ENCODE measurements around the gene SETD5. TPM values are rescaled to one million over a fixed set of nuclear protein-coding genes. Genes with fewer than 3 reads are reported as not detected.

Gene SETD5
- 100 to 1,000 TPM in 3 of 4 donors, 10 to 100 TPM in 1; 96.9 to 130 (median 115) TPM for total RNA-seq

- 0% methylated on average over 12 to 33 of the region's 63 CpGs for WGBS, 2 donors
- Histone ChIP-seq H3K4me3 (peak within 1 kb of the TSS; percentile 91 to 97 (median 94)), H3K4me1 (peaks cover 4 to 67% (median 44%) of the 10 kb centered on the region in 4 donors), H3K27ac (peak within 1 kb of the TSS; percentile 97 to 100 (median 99)), H3K36me3 (peaks cover 0 to 6% (median 0%) of the 10 kb centered on the region in 3 donors), H3K27me3 (no peaks in the 10 kb centered on the region), H3K9me3 (no peaks in the 10 kb centered on the region)
- DNase-seq (ENCODE audit: low spot score in 2 of 2): peak; percentile 97 to 99
- TF ChIP-seq POLR2A (IDR thresholded peaks at IDR 0.05) (peak; percentile 65 to 90), CTCF (IDR thresholded peaks at IDR 0.05) (peak in 2 of 5 experiments; percentile 18 to 20), EP300 (IDR thresholded peaks at IDR 0.05) (peak in 1 of 2 donors; percentile 94)
Measured at GRCh38 chr3:9397332-9397905, at the start of gene SETD5. Gene SETD5 (plus strand): TSS chr3:9397615. CDS start chr3:9428939, 31,324 bp downstream.

GRCh38 chr3:9347887-9348286 lies 49.5 kb upstream of the SETD5 start:
- 26 to 33% methylated on average over 2 of the region's 2 CpGs for WGBS, 2 donors
- no peak for DNase-seq (ENCODE audit: low spot score in 2 of 2)
- H3K36me3 ChIP-seq: peaks cover 0 to 18% (median 0%) of the 10 kb centered on the region in 3 donors

GRCh38 chr3:9349321-9350117 lies 47.9 kb upstream of the SETD5 start:
- WGBS, 2 donors: 12 to 32% methylated on average over 2 of the region's 2 CpGs
- no peaks in the 10 kb centered on the region for H3K9me3 ChIP-seq
- H3K4me3 ChIP-seq: no peak overlapping the region
- no peaks in the 10 kb centered on the region for H3K27me3 ChIP-seq
- H3K27ac ChIP-seq: peak overlapping the region in 1 of 4 donors; percentile 1
- TF ChIP-seq POLR2A (IDR thresholded peaks at IDR 0.05): no peak
- TF ChIP-seq EP300 (IDR thresholded peaks at IDR 0.05): no peak
- TF ChIP-seq CTCF (IDR thresholded peaks at IDR 0.05): no peak
- H3K36me3 ChIP-seq: peaks cover 0 to 18% (median 0%) of the 10 kb centered on the region in 3 donors
- DNase-seq (ENCODE audit: low spot score in 2 of 2): no peak
- H3K4me1 ChIP-seq: peaks cover 0 to 10% (median 3%) of the 10 kb centered on the region in 4 donors

More at GRCh38 chr3:9347887-9348286, 49.5 kb upstream of the SETD5 start:
- Histone ChIP-seq H3K9me3 (no peaks in the 10 kb centered on the region), H3K4me1 (peaks cover 0 to 1% (median 0%) of the 10 kb centered on the region in 4 donors), H3K4me3 (no peak overlapping the region), H3K27me3 (no peaks in the 10 kb centered on the region), H3K27ac (no peak overlapping the region)
- TF ChIP-seq POLR2A (IDR thresholded peaks at IDR 0.05) (no peak), EP300 (IDR thresholded peaks at IDR 0.05) (no peak), CTCF (IDR thresholded peaks at IDR 0.05) (no peak)

GRCh38 chr3:9351709-9352126 lies 45.7 kb upstream of the SETD5 start:
- H3K4me1 ChIP-seq: peaks cover 0 to 10% (median 3%) of the 10 kb centered on the region in 4 donors
- no peak overlapping the region for H3K27ac ChIP-seq
- TF ChIP-seq CTCF (IDR thresholded peaks at IDR 0.05): no peak
- no peak for TF ChIP-seq EP300 (IDR thresholded peaks at IDR 0.05)
- no peak for TF ChIP-seq POLR2A (IDR thresholded peaks at IDR 0.05)
- H3K27me3 ChIP-seq: no peaks in the 10 kb centered on the region
- no peak for DNase-seq (ENCODE audit: low spot score in 2 of 2)
- WGBS, 2 donors: 42 to 47% methylated on average over 3 of the region's 3 CpGs
- H3K4me3 ChIP-seq: no peak overlapping the region
- H3K9me3 ChIP-seq: no peaks in the 10 kb centered on the region
- H3K36me3 ChIP-seq: peaks cover 0 to 18% (median 0%) of the 10 kb centered on the region in 3 donors
